Adipose tissue (tissue), 3 donors: Measurements from ENCODE around the gene TLE5. TPM values are rescaled to one million over a fixed set of nuclear protein-coding genes. Genes with fewer than 3 reads are reported as not detected.
"Not testable (repeated sequence)": the region's sequence is repeated elsewhere in the genome, so short reads cannot be mapped to it uniquely, and the experiment has no call there.

Source experiments
- H3K27ac ChIP-seq: one replicate; pipeline ENCODE4 v1.5.1; 2013; ENCODE audit warnings: low read depth, low read length
- WGBS, 3 donors: extraction: QIAGEN DNeasy Blood & Tissue Kit; methylation state at CpG; one replicate each; pipeline ENCODE4 v1.1.7; 2013; 5-methylcytosine and 5-hydroxymethylcytosine counted together
- polyA plus RNA-seq, 3 donors: library from polyadenylated mRNA; stranded (reverse); fragments of 200-250 nt; gene quantifications; one replicate each; pipeline ENCODE4 v1.2.3, GENCODE V29; 2013
- donor health status: healthy with polysubstance abuse.
- donor health status: Bipolar disorder and iron deficiency.
- donor health status: healthy.

The TLE5 gene
- polyA plus RNA-seq, 3 donors, result 266 to 554 (median 286) TPM

DNA sequence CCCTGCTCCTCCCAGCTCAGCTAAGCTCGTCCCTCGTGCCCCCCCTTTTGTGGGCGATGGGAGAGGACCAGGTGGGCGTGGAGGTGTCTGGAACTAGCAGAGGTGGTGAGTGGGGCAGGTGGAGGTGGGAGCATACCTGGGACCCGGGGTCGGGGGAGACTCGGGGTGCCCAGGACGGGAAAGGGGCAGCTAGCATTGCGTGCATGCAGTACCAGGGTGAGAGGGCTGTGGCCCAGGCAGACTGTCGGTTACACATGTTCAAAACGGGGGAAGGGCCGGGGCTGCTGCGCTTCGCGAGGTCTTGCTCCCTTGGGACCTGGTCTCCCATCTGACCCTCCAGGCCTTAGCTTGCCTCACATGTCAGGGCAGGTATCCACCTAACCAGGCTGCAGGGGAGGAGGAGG is 9.1 kb downstream of the TLE5 start:
- 68 to 77% (median 70%) methylated on average over 15 of the region's 15 CpGs for WGBS, 3 donors
- H3K27ac ChIP-seq, result no peak overlapping the region

DNA sequence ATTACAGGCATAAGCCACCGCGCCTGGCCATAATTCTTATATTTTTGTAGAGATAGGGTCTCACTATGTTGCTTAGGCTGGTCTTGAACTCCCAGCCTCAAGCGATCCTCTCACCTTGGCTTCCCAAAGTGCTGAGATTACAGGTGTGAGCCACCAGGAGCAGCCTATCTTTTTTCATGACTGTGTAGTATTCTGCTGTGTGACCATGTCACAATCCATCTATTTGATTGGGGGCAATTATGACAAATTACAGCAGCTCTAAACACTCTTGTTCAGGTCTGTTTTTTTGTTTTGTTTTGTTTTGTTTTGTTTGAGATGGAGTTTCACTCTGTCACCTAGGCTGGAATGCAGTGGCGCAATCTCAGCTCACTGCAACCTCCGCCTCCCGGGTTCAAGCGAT is 12.3 kb downstream of the TLE5 start:
- 95 to 98% (median 97%) methylated on average over 7 of the region's 7 CpGs for WGBS, 3 donors
- H3K27ac ChIP-seq, result not testable (repeated sequence)

DNA sequence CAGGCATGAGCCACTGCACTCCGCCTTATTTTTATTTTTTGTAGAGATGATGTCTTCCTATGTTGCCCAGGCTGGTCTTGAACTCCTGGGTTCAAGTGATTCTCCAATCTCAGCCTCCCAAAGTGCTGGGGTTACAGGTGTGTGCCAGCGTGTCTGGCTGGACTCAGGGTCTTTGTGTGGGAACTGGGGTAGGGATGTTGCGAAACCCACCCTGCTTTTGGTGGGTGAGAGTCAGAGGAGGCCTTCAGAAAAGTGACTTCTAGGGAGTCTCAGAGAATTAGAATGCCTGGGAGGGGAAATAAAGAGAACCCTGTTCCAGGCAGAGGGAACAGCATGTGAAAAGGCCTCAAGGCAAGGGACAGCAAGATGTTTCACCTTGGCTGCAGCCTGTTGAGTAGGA is 13.2 kb downstream of the TLE5 start:
- 83 to 95% (median 94%) methylated on average over 3 of the region's 3 CpGs for WGBS, 3 donors
- no peak overlapping the region for H3K27ac ChIP-seq

DNA sequence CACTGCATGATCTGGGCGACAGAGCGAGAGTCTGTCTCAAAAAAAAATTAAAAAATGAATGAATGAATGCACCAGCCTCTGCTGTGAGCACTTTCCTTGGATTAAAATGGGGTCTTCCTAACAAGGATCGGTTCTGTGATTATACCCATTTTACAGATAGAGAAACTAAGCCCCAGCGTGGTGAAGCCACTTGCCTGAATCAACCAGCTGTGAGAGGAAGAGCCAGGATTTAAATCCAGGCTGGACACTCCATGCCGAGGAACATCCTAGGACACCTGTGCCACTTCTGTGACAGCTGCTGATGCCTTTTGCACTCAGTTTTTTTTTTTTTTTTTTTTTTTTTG is 14.1 kb downstream of the TLE5 start:
- 83 to 91% (median 86%) methylated on average over 5 of the region's 5 CpGs for WGBS, 3 donors
- no peak overlapping the region for H3K27ac ChIP-seq

DNA sequence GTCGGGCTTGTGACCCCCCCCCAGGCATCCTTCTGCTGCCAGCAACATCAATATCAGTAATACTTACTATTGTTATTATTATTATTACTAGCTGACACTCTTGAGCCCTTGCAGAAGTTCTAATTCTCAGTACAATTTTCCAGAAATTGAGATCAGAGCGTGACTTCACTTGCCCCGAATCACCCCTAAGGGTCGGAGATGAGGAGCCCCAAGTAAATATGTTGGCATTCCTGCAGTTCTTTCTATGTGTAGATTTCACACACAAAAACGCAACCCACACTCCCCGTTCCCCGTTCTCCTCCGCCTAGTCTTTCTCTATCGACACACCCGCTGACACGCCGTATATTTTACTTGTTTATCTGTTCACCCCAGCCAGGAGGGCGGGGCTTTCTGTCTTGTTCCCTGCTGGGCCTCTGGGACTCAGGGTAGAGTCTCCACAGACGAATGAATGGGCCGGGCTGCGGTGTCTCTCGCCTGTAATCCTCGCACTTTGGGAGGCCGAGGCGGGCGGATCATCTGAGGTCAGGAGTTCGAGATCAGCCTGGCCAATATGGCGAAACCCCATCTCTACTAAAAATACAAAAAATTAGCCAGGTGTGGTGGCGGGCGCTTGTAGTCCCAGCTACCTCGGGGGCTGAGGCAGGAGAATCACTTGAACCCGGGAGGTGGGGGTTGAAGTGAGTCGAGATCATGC is 14.7 kb downstream of the TLE5 start:
- no peak overlapping the region for H3K27ac ChIP-seq
- 12 to 19% (median 16%) methylated on average over 28 of the region's 28 CpGs for WGBS, 3 donors

DNA sequence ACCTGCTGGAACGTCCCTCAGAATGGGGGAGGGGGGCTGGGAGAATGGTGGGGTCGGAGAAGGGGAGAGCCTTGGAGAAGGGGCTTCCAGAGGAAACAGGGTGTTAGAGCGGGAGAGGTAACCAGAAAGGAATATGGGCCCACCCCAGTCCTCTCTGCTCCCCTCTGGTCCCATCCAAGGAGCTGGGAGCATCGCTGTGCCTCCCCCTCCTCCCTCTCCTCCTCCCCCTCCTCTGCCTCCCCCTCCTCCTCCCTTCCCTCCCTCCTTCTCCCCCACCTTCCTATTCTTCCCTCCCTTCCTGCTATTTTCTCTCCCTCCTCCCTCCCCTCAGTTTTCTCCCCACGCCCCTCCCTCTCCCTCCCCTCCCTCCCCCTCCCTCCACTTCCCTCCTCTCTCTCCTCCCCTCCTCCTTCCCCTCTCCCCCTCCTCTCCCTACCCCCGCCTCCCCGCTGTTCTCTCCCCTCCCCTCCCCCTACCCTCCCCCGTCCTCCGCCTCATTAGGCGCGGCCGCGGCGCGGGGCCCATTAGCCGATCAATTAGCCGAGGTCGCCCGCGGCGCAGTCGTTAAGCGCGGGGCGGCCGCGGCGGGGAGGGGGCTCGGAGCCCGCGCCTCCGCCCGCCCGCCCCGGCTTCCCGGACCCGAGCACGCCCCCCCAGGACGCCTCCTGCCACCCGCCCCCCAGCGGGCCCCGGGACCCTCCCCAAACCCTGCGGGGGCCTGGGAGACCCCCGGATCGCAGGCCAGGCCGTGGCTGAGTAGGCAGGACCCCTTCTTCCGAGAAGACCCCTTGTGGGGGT is 15.4 kb downstream of the TLE5 start:
- WGBS, 3 donors, result 3 to 9% (median 3%) methylated on average over 23 to 44 of the region's 47 CpGs
- H3K27ac ChIP-seq, result peak overlapping the region; percentile 16

DNA sequence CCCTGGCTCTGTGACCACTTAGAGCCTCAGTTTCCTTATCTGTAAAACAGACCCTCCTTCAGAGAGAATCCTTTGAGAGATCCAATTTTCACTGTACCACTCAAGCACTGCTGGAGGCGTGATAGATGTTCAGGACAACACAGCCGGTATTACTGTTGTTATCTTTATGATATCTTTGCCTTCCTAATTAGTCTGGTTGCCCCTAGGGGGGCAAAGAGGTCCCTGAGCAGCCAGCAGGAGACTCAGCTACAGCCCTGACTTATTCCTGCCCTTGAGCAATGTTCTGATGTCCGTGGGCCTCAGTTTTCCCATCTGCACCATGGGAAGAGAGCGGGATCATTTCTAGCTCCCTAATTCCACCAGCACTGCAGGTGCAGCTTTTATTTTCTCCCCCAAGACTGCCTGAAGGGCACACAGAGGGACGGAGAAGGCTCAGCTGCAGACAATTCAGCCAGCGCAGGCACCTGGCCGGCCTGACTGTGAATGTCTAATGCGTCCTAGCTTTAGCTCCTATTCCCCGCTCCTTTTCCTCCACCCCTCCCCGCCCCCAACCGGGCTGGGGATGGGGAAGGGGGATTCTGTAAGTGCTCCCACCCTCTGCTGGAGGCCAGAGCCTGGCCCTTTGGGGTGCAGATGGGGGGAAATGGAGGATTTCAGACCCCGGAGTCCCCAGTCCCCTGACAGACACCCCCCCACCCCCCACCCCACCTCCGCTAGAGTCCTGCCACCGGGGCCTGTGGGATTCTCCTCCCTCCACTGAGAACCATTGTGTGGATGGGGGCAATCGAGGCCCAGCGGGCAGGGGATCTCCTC is 16.2 kb downstream of the TLE5 start:
- WGBS, 3 donors, result 57 to 58% (median 57%) methylated on average over 16 of the region's 16 CpGs

DNA sequence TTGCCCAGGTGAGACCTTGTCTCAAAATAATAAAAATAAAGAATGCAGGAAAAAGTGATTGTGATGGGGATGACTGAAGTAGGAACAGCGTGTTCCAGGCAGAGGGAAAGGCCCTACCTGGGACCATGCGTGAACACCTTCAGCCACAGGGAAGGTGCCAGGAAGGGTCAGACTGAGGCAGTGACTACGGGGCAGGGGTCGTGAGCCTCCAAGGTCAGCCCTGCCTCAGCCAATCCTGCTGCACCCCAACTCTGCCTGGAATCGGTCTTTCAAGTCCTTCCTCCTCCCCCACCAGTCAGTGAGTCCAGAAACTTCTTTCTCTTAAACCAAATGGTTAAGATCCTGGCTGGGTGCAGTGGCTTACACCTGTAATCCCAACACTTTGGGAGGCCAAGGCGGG is 17.1 kb downstream of the TLE5 start:
- no peak overlapping the region for H3K27ac ChIP-seq
- 71 to 95% (median 93%) methylated on average over 6 of the region's 6 CpGs for WGBS, 3 donors

More for the DNA sequence above, 16.2 kb downstream of the TLE5 start:
- H3K27ac ChIP-seq, result no peak overlapping the region

DNA sequence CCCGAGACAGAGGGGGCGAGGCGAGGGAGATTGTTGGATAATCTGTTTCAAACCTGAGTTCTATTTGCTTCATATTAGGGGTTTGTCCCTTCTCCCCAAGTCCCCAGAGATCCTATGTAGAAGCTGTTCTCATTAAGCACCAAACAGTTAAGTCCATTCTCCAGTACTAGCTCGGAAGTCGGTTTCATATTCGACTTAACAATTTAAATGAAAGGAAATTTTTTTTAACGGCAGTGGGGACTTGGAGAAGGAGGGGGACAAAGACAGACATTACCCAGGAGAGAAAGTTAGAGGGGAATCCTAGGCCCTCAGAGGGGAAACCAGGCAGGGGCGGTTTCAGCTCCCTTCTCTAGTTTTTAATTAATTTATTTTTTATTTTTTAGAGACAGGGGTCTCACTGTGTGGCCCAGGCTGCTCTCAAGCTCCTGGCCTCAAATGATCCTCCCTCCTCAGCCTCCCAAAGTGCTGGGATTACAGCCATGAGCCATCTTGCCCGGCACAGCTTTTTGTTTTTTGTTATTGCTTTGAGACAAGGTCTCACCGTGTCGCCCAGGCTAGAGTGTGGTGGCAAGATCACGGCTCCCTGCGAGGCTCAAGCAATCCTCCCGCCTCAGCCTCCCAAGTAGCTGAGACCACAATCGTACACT is 19.6 kb downstream of the TLE5 start:
- 45 to 57% (median 46%) methylated on average over 15 of the region's 15 CpGs for WGBS, 3 donors
- H3K27ac ChIP-seq, result no peak overlapping the region

DNA sequence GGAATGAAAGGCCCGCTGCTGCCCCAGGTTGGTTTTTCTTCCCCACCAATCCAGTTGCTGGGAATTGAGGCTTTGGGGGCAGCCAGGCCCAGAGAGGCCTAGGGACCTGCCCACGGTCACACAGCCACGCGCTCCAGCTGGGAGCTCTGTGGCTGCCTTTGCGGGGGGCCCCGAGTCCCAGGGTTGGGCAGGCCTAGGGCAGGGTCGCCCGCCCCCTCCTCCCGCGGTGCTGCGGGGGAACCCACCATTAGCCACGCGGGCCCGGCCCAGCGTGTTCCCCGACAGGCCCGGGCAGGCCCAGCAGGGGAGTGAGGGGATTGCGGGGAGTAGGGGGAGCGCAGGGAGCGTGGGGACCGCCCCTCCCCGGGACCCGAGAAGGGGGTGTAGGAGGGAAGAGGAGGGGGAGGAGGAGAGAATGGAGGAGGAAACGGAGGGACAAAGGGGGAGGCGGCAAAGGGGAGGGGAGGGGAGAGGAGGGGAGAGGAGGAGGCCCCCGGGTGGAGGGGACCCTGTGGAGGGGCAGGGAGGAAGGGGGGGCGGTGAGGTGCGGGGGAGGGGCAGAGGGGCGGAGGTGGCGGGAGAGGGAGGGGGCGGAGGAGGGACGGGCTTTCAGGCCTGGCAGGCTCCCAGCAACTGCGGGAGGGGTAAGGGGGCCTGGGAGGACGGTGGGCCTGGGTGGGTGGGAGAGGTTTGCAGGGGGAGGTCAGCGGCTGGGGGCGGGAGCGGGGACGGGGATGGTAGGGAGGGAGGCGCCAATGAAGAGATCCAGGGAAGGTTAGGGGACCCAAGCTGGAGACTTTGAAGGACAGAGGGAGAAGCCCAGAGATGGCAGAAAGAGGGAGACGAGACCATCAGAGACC is 20.3 kb downstream of the TLE5 start:
- 22 to 47% (median 30%) methylated on average over 26 to 40 of the region's 40 CpGs for WGBS, 3 donors
- no peak overlapping the region for H3K27ac ChIP-seq

DNA sequence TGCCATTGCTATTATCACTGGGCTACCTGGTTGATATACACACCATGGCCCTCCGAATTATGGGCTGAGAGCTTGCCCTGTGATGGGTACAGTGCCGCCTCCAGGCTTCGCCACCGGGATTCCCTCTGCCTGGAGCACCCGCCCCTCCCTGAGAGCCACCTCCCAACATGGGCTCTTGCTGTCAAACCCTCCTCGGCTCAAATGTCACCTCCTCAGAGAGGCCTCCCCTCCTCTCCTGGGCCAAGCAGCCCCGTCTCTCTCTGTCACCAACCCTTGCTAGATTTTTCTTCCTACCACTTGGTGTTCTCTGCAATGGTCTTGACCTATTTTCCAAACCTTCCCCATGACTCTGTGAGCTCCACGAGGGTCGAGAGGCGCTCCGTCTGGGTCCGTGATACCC is 21.0 kb downstream of the TLE5 start:
- 78 to 86% (median 84%) methylated on average over 12 of the region's 12 CpGs for WGBS, 3 donors
- H3K27ac ChIP-seq, result no peak overlapping the region

DNA sequence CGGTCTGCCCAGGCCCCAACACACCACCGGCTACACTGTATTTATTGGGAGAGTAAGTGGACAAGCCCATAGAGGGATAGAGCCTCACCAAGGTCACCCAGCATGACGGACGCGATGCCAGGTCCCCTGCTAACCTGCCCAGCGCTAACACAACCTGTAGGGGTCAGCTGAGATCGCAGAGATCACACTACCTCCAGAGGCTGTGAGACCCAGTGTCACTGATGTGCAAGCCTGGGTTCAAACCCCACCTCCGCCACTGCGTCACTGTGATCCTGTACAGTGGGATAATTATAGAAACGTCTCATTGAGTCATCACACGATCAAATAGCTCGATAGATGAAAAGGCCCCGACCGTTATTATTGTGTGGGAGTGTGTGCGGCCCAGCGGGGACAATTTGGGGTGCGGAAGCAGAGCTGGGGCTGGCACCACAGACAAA is 22.6 kb downstream of the TLE5 start:
- WGBS, 3 donors, result 53 to 84% (median 80%) methylated on average over 17 of the region's 17 CpGs
- H3K27ac ChIP-seq, result no peak overlapping the region

DNA sequence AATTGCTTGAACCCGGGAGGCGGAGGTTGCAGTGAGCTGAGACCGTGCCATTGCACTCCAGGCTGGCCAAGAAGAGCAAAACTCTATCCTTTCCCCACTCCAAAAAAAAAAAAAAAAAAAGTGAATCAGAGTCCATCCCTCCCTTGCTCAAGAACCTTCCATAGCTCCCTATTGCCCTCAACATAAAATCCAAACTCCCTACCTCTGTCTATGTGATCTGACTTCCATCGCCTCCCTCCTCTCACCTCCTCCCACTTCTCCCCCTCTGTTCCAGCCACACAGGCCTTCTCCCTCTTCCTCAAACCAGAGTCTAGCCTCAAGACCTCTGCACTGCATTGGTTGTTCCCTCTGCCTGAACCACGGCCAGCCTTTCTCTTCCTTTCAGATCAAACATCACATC is 23.2 kb downstream of the TLE5 start:
- WGBS, 3 donors, result 82 to 83% (median 83%) methylated on average over 5 of the region's 5 CpGs
- no peak overlapping the region for H3K27ac ChIP-seq

DNA sequence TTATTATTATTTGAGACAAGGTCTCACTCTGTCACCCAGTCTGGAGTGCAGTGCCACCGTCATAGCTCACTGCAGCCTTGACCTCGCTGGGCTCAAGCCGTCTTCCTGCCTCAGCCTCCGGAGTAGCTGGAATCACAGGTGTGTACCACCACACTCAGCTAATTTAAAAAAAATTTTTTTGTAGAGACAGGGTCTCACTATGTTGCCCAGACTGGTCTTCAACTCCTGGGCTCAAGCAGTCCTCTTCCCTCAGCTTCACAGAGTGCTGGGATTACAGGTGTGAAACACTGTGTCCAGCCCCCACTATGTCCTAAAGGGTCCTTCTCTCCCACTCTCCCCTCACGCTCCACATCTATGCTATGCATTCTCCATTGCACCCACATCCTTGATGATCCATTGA is 24.1 kb downstream of the TLE5 start:
- 53 to 83% (median 79%) methylated on average over 5 of the region's 5 CpGs for WGBS, 3 donors
- H3K27ac ChIP-seq, result no peak overlapping the region

DNA sequence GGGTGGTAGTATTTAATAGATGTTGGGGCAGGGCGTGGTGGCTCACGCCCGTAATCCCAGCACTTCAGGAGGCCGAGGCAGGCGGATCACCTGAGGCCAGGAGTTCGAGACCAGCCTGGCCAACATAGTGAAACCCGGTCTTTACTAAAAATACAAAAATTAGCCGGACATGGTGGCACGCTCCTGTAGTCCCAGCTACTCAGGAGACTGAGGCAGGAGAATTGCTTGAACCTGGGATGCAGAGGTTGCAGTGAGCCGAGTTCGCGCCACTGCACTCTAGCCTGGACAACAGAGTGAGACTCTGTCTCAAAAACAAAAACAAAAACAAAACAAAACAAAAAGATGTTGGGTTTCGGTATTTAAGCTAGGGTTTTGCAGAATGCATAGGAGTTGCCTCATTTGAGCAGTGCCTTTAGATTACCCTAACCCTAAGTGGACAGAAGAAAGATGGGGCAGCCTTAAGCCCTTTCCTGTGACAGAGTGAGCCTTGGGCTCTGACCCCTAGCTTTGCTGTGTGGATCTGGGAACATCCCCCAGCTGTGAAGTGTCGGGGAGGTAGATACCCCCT is 25.2 kb downstream of the TLE5 start:
- 74 to 79% (median 79%) methylated on average over 14 of the region's 14 CpGs for WGBS, 3 donors
- H3K27ac ChIP-seq, result not testable (repeated sequence)

DNA sequence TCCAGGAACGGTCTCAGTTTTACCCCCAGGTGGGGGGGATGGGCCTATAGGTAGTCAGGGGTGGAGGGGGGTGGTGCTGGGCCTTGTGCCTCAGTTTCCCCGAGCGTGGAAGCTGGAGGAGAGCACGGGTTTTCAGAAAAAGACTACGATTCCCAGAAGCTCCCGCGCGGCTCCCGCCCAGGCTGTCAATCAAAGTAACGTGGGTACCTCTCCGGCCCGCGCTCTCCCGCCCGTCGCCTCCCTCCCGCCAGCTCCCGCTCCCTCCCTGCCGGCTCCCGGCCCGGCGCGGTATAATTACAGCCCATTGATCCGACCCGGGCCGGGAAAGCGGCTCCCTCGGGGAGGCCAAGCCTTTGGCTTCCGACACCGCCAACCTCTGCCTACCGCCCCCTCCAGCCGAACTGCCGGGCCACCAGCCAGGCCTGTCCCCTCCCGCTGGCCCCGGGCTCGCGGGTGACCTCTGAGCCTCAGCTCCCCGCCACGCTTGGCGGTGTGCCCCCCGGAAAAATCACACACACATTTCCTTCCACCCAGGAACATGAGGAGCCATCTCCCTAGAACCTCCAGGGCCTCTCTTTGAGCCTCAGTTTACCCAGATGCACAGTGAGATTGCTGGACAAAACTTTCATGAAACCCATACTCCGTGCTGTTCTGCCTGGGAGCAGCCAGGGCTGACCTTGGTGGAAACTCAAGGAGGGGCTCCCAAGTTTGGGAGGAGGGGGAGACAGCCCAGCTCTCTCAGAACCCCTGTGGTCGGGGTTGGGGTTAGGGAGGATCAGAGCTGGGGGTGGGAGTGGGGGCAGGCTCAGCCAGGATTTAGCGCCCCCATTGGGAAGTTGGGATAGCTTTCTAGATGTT is 25.9 kb downstream of the TLE5 start:
- peak overlapping the region; percentile 49 for H3K27ac ChIP-seq
- 0 to 2% (median 1%) methylated on average over 39 to 44 of the region's 44 CpGs for WGBS, 3 donors
